ENCODE measurements around the gene GMFB. TPM values are rescaled to one million over a fixed set of nuclear protein-coding genes. Genes with fewer than 3 reads are reported as not detected.

GMFB gene
- total and polyA plus RNA-seq, 2 donors from 2014 or later, result 22.7 to 53.6 TPM

- DNase-seq (no peak), FAIRE-seq (no peak)
- Histone ChIP-seq H3K36me3 (ENCODE audit: control insufficient read depth in 2 of 3, insufficient read depth in 3 of 3, low read length in 3 of 3) (no peaks in the 10 kb centered on the region), H3K4me1 (ENCODE audit: control insufficient read depth in 2 of 3, insufficient read depth in 2 of 3, low read depth in 1 of 3, low read length in 3 of 3) (peaks cover 0 to 9% (median 0%) of the 10 kb centered on the region in 3 donors), H3K9ac (ENCODE audit: low read length in 3 of 3) (no peak overlapping the region), H3K4me3 (ENCODE audit: low read length in 3 of 3) (no peak overlapping the region), H3K27me3 (ENCODE audit: control insufficient read depth, insufficient read depth, low read length) (no peaks in the 10 kb centered on the region), H3K27ac (ENCODE audit: low read depth in 2 of 2, low read length in 2 of 2) (no peak overlapping the region), H3K9me3 (ENCODE audit: control insufficient read depth in 2 of 3, insufficient read depth in 1 of 3, low read length in 3 of 3) (no peaks in the 10 kb centered on the region)
- no peak for TF ChIP-seq CTCF (IDR thresholded peaks at IDR 0.05; ENCODE audit: borderline replicate concordance, extremely low read depth, insufficient read depth)
- intact Hi-C loops (cut with DNase I), result no loop called here
These were observed 12.7 kb upstream of the GMFB start for GRCh38 chr14:54501480-54501879.

GRCh38 chr14:54500744-54501143 is 12.0 kb upstream of the GMFB start:
- H3K27ac ChIP-seq (ENCODE audit: low read depth in 2 of 2, low read length in 2 of 2), result no peak overlapping the region
- H3K9ac ChIP-seq (ENCODE audit: low read length in 3 of 3), result no peak overlapping the region
- peaks cover 0 to 9% (median 0%) of the 10 kb centered on the region in 3 donors for H3K4me1 ChIP-seq (ENCODE audit: control insufficient read depth in 2 of 3, insufficient read depth in 2 of 3, low read depth in 1 of 3, low read length in 3 of 3)
- no peaks in the 10 kb centered on the region for H3K27me3 ChIP-seq (ENCODE audit: control insufficient read depth, insufficient read depth, low read length)
- no peaks in the 10 kb centered on the region for H3K9me3 ChIP-seq (ENCODE audit: control insufficient read depth in 2 of 3, insufficient read depth in 1 of 3, low read length in 3 of 3)
- TF ChIP-seq CTCF (IDR thresholded peaks at IDR 0.05; ENCODE audit: borderline replicate concordance, extremely low read depth, insufficient read depth), result no peak
- intact Hi-C loops (cut with DNase I), result no loop called here
- H3K4me3 ChIP-seq (ENCODE audit: low read length in 3 of 3), result no peak overlapping the region
- H3K36me3 ChIP-seq (ENCODE audit: control insufficient read depth in 2 of 3, insufficient read depth in 3 of 3, low read length in 3 of 3), result no peaks in the 10 kb centered on the region
- FAIRE-seq (no peak), DNase-seq (no peak)

- H3K4me3 ChIP-seq (ENCODE audit: low read length in 3 of 3), result no peak overlapping the region
- FAIRE-seq, result no peak
- DNase-seq, result no peak
- intact Hi-C loops (cut with DNase I), result no loop called here
- H3K27ac ChIP-seq (ENCODE audit: low read depth in 2 of 2, low read length in 2 of 2), result no peak overlapping the region
- no peak for TF ChIP-seq CTCF (IDR thresholded peaks at IDR 0.05; ENCODE audit: borderline replicate concordance, extremely low read depth, insufficient read depth)
- H3K9ac ChIP-seq (ENCODE audit: low read length in 3 of 3), result no peak overlapping the region
- no peaks in the 10 kb centered on the region for H3K27me3 ChIP-seq (ENCODE audit: control insufficient read depth, insufficient read depth, low read length)
- H3K4me1 ChIP-seq (ENCODE audit: control insufficient read depth in 2 of 3, insufficient read depth in 2 of 3, low read depth in 1 of 3, low read length in 3 of 3), result peaks cover 0 to 9% (median 0%) of the 10 kb centered on the region in 3 donors
- H3K36me3 ChIP-seq (ENCODE audit: control insufficient read depth in 2 of 3, insufficient read depth in 3 of 3, low read length in 3 of 3), result no peaks in the 10 kb centered on the region
- no peaks in the 10 kb centered on the region for H3K9me3 ChIP-seq (ENCODE audit: control insufficient read depth in 2 of 3, insufficient read depth in 1 of 3, low read length in 3 of 3)
These were observed 9.8 kb upstream of the GMFB start for GRCh38 chr14:54498579-54498978.

GRCh38 chr14:54498095-54498531 is 9.3 kb upstream of the GMFB start:
- Histone ChIP-seq H3K36me3 (ENCODE audit: control insufficient read depth in 2 of 3, insufficient read depth in 3 of 3, low read length in 3 of 3) (no peaks in the 10 kb centered on the region), H3K4me1 (ENCODE audit: control insufficient read depth in 2 of 3, insufficient read depth in 2 of 3, low read depth in 1 of 3, low read length in 3 of 3) (peaks cover 0 to 9% (median 0%) of the 10 kb centered on the region in 3 donors), H3K27me3 (ENCODE audit: control insufficient read depth, insufficient read depth, low read length) (no peaks in the 10 kb centered on the region), H3K9me3 (ENCODE audit: control insufficient read depth in 2 of 3, insufficient read depth in 1 of 3, low read length in 3 of 3) (no peaks in the 10 kb centered on the region), H3K9ac (ENCODE audit: low read length in 3 of 3) (no peak overlapping the region), H3K4me3 (ENCODE audit: low read length in 3 of 3) (no peak overlapping the region), H3K27ac (ENCODE audit: low read depth in 2 of 2, low read length in 2 of 2) (peak overlapping the region in 1 of 2 donors; percentile 20)
- TF ChIP-seq CTCF (IDR thresholded peaks at IDR 0.05; ENCODE audit: borderline replicate concordance, extremely low read depth, insufficient read depth), result no peak
- FAIRE-seq, result no peak
- intact Hi-C loops (cut with DNase I), result no loop called here
- DNase-seq, result no peak

Data from kidney (tissue), 14 donors.